ENCODE measurements around the gene AFMID. TPM values are rescaled to one million over a fixed set of nuclear protein-coding genes. Genes with fewer than 3 reads are reported as not detected.

Gene AFMID
- polyA plus RNA-seq, 1 donor from 2014 or later = 21.3 TPM

DNA sequence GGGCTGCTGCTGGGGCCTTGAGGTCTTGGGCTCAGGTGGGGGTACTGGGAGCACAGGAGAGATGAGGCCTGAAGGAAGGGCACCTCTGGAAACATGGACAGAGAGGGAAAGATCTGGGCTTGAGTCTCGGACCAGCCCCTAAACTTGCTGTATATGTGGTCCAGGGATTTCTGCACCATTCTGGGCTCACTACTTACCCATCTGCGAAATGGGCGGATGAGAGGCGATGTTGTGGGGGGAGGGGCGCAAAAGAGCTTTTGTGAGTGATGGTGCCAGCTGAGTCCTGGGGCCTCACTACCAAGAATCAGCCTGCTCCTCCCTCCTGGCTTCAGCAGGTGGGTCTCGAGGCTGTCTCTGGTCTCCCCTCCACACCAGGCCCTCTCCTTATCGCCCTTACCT, 40.7 kb upstream of the AFMID start:
- H3K9me3 Mint-ChIP-seq = no peaks in the 10 kb centered on the region
- no peaks in the 10 kb centered on the region for H3K27me3 Mint-ChIP-seq
- H3K4me1 Mint-ChIP-seq = peaks cover 25 to 52% (median 41%) of the 10 kb centered on the region in 3 donors
- peak overlapping the region; percentile 89 to 98 (median 98) for H3K27ac Mint-ChIP-seq
- H3K36me3 Mint-ChIP-seq = no peaks in the 10 kb centered on the region
- H3K4me3 Mint-ChIP-seq = peak overlapping the region in 3 of 4 donors; percentile 33 to 55 (median 55)

DNA sequence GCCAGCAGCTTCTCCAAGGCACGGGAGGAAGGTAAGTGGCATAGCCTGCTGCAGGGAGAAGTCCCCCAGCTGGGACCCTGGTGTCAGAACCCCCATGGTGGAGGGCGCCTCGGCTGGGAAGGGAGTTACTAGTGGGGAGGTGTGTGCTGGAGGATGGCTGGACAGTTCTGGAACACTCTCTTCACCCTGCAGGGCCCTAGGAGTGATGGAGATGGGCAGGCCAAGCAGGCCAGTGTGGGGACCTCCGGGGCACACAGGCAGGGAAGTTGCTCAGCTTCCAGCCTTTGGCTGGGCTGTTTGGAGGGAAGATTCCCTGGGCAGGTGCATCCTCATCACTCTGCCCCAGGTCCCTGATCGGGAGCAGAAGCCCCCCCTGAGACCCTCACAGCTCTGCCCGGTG, 40.3 kb upstream of the AFMID start:
- Mint-ChIP-seq H3K36me3 (no peaks in the 10 kb centered on the region), H3K4me3 (peak overlapping the region in 3 of 4 donors; percentile 55 to 60 (median 55)), H3K27me3 (no peaks in the 10 kb centered on the region), H3K9me3 (no peaks in the 10 kb centered on the region), H3K4me1 (peaks cover 25 to 53% (median 41%) of the 10 kb centered on the region in 3 donors), H3K27ac (peak overlapping the region; percentile 89 to 98 (median 98))

DNA sequence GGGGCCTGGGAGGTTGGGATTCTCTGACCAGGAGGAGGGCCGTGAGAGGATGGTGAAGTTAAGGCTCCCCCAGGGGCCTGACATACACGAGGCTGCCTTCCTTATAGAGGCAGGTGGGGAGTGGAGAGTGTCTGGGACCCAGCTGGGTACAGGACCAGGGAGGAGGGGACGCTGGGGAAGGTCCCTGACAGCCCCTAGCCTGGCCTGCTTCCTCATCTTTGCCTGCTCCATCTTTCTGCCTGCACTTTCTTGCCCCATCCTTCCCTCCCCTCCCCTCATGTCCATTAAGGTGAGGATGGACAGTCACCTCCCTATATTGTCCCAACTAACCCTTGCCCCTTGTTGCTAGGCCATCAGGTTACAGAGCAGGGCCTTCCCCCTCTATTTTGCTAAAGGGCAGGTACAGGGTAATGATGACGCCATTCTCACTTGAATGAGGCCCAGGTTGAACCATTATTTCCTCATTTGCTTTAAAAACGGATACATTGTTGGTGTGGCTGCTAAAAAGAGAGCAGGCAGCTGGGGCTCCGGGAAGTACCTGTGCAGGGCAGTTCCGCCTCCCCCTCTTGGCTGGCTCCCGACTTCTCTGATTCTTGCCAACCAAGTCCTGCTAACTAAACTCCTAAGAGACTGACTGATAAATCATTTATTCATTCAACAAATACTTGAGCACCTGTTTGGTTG, 39.7 kb upstream of the AFMID start:
- Mint-ChIP-seq H3K27me3 (no peaks in the 10 kb centered on the region), H3K36me3 (no peaks in the 10 kb centered on the region), H3K27ac (peak overlapping the region; percentile 89 to 98 (median 98)), H3K4me3 (peak overlapping the region; percentile 8 to 85 (median 68)), H3K9me3 (no peaks in the 10 kb centered on the region), H3K4me1 (peaks cover 25 to 48% (median 37%) of the 10 kb centered on the region in 3 donors)

- Mint-ChIP-seq H3K4me3 (peak overlapping the region; percentile 1 to 85 (median 54)), H3K27me3 (no peaks in the 10 kb centered on the region), H3K27ac (peak overlapping the region; percentile 88 to 98 (median 89)), H3K36me3 (no peaks in the 10 kb centered on the region), H3K4me1 (peaks cover 29 to 43% (median 34%) of the 10 kb centered on the region in 3 donors), H3K9me3 (no peaks in the 10 kb centered on the region)
These were observed 38.7 kb upstream of the AFMID start for GRCh38 chr17:78148286-78149016.

DNA sequence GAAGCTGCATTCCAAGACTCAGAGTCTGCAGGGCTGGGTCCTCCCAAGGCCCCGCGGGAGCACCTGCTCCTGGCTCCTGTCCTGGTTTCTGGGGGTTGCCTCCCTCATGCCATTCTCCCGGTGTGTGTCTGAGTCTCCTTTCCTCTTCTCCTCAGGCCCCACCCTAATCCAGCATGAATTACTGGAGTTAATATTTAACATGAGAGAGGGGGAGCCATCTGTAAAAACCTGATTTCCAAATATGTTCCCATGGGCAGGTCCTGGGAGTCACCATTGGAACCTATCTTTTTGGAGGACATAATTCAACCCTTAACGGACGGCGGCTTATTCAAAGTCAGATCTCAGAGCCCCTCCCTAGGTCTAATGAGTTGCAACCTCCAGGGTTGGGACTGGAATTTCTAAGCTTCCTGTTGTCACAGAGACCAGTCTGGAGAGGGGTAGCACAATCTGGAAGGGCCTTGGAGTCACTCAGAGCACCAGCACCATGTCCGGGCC, 35.6 kb upstream of the AFMID start:
- peak overlapping the region in 1 of 3 donors; percentile 67 for H3K27ac Mint-ChIP-seq
- H3K27me3 Mint-ChIP-seq = no peaks in the 10 kb centered on the region
- no peaks in the 10 kb centered on the region for H3K36me3 Mint-ChIP-seq
- no peaks in the 10 kb centered on the region for H3K9me3 Mint-ChIP-seq
- H3K4me1 Mint-ChIP-seq = peaks cover 28 to 43% (median 30%) of the 10 kb centered on the region in 3 donors
- H3K4me3 Mint-ChIP-seq = no peak overlapping the region

DNA sequence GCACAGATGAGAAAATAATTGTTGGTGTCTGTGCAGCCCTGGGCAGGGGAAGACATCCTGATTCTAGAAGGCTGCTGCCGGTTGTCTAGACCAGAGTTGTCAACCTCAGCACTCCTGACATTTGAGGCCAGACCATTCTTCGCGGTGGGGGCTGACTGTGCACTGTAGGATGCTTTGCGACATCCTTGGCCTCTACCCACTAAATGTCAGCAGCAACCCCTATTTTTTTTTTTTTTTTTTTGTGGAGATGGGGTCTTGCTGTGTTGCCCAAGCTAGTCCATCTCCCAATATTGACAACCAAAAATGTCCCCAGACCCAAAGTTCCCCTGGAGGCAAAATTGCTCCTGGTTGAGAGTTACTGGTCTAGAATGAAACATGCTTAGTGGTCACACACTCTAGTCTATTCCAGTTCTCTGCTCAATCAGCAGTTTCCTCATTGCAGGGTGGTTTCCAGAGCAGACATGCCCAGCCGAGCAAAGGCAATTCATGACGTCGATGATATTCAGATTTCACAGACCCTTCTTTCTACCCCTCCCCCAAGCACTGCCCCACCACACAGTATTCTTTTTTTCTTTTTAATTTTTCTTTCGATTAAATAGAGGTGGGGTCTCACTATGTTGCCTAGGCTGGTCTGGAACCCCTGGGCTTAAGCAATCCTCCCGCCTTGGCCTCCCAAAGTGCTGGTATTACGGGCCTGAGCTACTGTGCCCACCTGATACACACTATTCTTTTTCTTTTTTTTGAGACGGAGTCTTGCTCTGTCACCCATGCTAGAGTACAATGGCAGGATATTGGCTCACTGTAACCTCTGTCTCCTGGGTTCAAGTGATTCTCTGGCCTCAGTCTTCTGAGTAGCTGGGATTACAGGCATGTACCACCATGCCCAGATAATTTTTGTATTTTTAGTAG, 32.0 kb upstream of the AFMID start:
- peak overlapping the region; percentile 39 to 77 (median 56) for H3K4me3 Mint-ChIP-seq
- H3K9me3 Mint-ChIP-seq = no peaks in the 10 kb centered on the region
- peak overlapping the region; percentile 82 to 94 (median 94) for H3K27ac Mint-ChIP-seq
- H3K27me3 Mint-ChIP-seq = peaks cover 1% of the 10 kb centered on the region
- H3K36me3 Mint-ChIP-seq = no peaks in the 10 kb centered on the region
- H3K4me1 Mint-ChIP-seq = peaks cover 23 to 34% (median 24%) of the 10 kb centered on the region in 3 donors

DNA sequence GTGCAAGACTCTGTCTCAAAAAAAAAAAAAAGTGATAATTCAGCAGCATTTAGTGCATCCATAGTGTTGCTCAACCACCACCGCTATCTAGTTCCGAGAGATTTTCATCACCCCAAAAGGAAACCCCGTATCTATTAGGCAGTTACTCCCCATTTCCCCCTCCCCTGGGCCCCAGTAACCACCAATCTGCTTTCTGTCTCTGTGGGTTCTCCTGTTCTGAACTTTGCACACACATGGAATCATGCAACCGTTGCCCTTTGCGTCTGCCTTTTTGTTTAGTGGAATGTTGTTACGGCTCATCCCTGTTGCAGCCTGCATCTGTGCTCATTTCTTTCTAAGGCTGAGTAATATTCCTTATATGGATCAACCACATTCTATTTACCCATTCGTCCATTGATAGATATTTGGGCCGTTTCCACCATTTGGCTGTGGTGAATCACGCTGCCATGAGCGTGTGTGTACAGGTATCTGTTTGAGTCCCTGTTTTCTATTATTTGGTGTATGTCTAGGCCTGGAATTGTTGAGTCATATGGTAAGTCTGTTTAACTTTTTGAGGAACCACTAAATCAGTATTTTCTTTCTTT, 27.5 kb upstream of the AFMID start:
- Mint-ChIP-seq H3K27ac (peak overlapping the region; percentile 63 to 82 (median 72)), H3K4me3 (peak overlapping the region in 3 of 4 donors; percentile 38 to 82 (median 79)), H3K36me3 (no peaks in the 10 kb centered on the region), H3K9me3 (no peaks in the 10 kb centered on the region), H3K4me1 (peaks cover 13 to 23% (median 19%) of the 10 kb centered on the region in 3 donors), H3K27me3 (peaks cover 1% of the 10 kb centered on the region)

- peak overlapping the region in 1 of 4 donors; percentile 38 for H3K4me3 Mint-ChIP-seq
These were observed 23.0 kb upstream of the AFMID start for GRCh38 chr17:78163881-78164747.

DNA sequence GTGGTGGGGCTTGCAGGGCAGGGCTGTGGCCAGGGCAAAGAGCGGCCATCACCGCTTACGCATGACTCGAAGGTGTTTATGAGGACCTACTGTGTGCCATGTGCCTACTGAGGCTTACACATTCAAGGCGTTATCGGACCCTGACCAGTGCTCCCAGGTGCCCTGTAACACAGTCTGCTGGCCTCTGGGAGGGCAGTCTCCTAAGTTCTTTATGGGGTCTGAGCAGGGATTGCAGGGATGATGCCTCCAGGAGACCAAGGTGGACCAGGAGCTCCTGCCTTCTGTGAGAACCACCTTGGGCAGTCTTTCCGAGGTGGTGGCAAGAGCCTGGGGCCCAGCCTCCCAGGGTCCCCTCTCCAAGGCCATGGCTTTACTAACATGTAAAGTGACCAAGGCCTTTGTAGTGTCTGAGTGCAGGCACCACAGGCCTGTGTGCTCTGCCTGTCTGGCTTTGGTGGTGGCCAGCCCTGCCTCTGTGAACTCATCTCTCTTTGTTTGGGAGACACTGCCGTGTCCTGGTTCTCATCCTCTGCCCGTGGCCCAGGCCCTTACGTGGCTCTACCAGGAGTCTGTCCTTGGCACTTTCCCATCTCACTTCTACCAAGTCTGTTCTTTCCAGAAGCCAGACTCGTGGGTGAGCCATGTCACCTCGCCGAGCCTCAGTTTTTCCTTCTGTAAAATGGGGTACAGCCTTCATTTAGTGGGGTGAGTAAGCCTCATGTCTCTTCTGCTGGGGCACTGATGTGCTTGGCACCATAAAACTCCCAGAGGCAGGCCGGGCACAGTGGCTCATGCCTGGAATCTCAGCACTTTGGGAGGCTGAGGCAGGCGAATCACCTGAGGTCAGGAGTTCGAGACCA, 22.2 kb upstream of the AFMID start:
- no peak overlapping the region for H3K27ac Mint-ChIP-seq

More at GRCh38 chr17:78163881-78164747, 23.0 kb upstream of the AFMID start:
- peaks cover 8 to 14% (median 8%) of the 10 kb centered on the region in 3 donors for H3K4me1 Mint-ChIP-seq
- H3K36me3 Mint-ChIP-seq = no peaks in the 10 kb centered on the region
- no peaks in the 10 kb centered on the region for H3K9me3 Mint-ChIP-seq
- H3K27me3 Mint-ChIP-seq = peaks cover 1% of the 10 kb centered on the region
- peak overlapping the region in 2 of 3 donors; percentile 63 to 75 for H3K27ac Mint-ChIP-seq

GRCh38 chr17:78166416-78166815, 20.7 kb upstream of the AFMID start:
- Mint-ChIP-seq H3K27ac (no peak overlapping the region), H3K27me3 (no peaks in the 10 kb centered on the region), H3K4me3 (peak overlapping the region in 2 of 4 donors; percentile 48 to 66), H3K4me1 (peaks cover 0 to 14% (median 11%) of the 10 kb centered on the region in 3 donors), H3K9me3 (no peaks in the 10 kb centered on the region), H3K36me3 (no peaks in the 10 kb centered on the region)

More for the DNA sequence above, 22.2 kb upstream of the AFMID start:
- Mint-ChIP-seq H3K27me3 (no peaks in the 10 kb centered on the region), H3K36me3 (no peaks in the 10 kb centered on the region), H3K9me3 (no peaks in the 10 kb centered on the region), H3K4me3 (peak overlapping the region in 2 of 4 donors; percentile 38 to 41), H3K4me1 (peaks cover 2 to 6% (median 3%) of the 10 kb centered on the region in 3 donors)

DNA sequence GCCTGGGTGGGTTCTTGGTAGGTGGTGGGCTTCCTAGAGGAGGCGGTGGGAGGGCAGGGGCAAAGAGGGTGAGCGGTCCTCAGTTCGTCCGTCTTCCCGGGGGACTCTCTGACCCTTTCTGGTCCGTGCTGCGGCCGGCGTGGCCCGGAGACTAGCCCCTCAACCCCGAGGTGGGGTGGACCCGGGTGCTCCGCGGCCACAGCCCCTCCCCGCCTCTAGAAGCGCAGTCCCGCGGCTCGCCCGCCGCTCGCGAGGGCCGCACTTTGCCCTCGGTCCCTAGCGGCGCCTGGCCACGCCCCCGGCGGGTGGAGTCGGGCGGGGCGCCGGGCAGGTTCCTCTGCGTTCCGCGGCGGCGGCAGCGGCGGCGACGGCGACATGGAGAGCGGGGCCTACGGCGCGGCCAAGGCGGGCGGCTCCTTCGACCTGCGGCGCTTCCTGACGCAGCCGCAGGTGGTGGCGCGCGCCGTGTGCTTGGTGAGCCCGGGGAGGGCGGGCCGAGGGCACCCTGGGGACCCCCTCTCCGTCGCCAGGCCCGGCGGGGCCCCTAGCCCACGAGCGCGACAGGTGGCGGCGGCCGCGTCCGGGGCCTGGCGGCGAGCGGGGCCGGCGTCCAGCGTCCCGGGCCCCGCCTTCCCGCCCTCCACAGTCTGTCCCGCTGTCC, 18.8 kb upstream of the AFMID start, which contains the start of gene SYNGR2:
Gene SYNGR2 (plus strand): TSS at position 340 of the 661 bp plus-strand sequence. CDS start 36 bp downstream, at position 376.
- H3K27me3 Mint-ChIP-seq = peaks cover 1% of the 10 kb centered on the region
- H3K4me1 Mint-ChIP-seq = peaks cover 19 to 33% (median 30%) of the 10 kb centered on the region in 3 donors
- H3K9me3 Mint-ChIP-seq = no peaks in the 10 kb centered on the region
- H3K4me3 Mint-ChIP-seq = peak within 1 kb of the TSS; percentile 77 to 90 (median 86)
- H3K27ac Mint-ChIP-seq = peak within 1 kb of the TSS; percentile 85 to 98 (median 96)
- no peaks in the 10 kb centered on the region for H3K36me3 Mint-ChIP-seq
